SK-N-SH treated with all-trans-retinoic acid at 6 μM for 48 hours (cell line): ENCODE results near the gene AKR7A3.

Source experiments
- ATAC-seq: fragments of 200-7000 bp; cut with Tn5 transposase; 3 replicates; pipeline ENCODE4 v1.9.1; 2020; ENCODE audit warnings: mild to moderate bottlenecking, moderate library complexity
- ARNTL ChIP-seq: fragments of 450-650 bp; formaldehyde crosslinking; IDR thresholded peaks from 2 replicates; pipeline ENCODE4 v1.5.0; 2020; ENCODE audit warnings: low read depth, mild to moderate bottlenecking, moderate library complexity, borderline replicate concordance
- BACH2 ChIP-seq: fragments of 250-450 bp; sonication (Bioruptor Pico); IDR thresholded peaks from 2 replicates; pipeline ENCODE4 v1.9.0; 2021; ENCODE audit warnings: mild to moderate bottlenecking, borderline replicate concordance
- CREB5 ChIP-seq: fragments of 250-450 bp; sonication (Bioruptor Pico); IDR thresholded peaks from 2 replicates; pipeline ENCODE4 v1.5.1; 2020; ENCODE audit warnings: low read depth, mild to moderate bottlenecking, moderate library complexity
- CSDC2 ChIP-seq: fragments of 250-450 bp; sonication (Bioruptor Pico); IDR thresholded peaks from 2 replicates; pipeline ENCODE4 v1.5.0; 2020; ENCODE audit warnings: mild to moderate bottlenecking, moderate library complexity
- CSRNP3 ChIP-seq: fragments of 250-450 bp; sonication (Bioruptor Pico); IDR thresholded peaks from 2 replicates; pipeline ENCODE4 v1.5.1; 2021; ENCODE audit warnings: mild to moderate bottlenecking, moderate library complexity
- GLIS3 ChIP-seq: fragments of 250-450 bp; sonication (Bioruptor Pico); IDR thresholded peaks from 2 replicates; pipeline ENCODE4 v1.5.0; 2020; ENCODE audit warnings: mild to moderate bottlenecking, moderate library complexity
- ISL1 ChIP-seq: fragments of 250-450 bp; sonication (Bioruptor Pico); IDR thresholded peaks from 2 replicates; pipeline ENCODE4 v2.1.2; 2022; ENCODE audit warnings: mild to moderate bottlenecking, moderate library complexity
- PATZ1 ChIP-seq: fragments of 250-450 bp; sonication (Bioruptor Pico); IDR thresholded peaks from 2 replicates; pipeline ENCODE4 v1.8.0; 2020; ENCODE audit warnings: mild to moderate bottlenecking, moderate library complexity, borderline replicate concordance
- POU6F1 ChIP-seq: fragments of 250-450 bp; sonication (Bioruptor Pico); IDR thresholded peaks from 2 replicates; pipeline ENCODE4 v1.8.0; 2021; ENCODE audit warnings: low read depth, mild to moderate bottlenecking, moderate library complexity, borderline replicate concordance
- SNAI2 ChIP-seq: fragments of 250-450 bp; sonication (Bioruptor Pico); IDR thresholded peaks from 2 replicates; pipeline ENCODE4 v1.5.0; 2020; ENCODE audit warnings: mild to moderate bottlenecking, moderate library complexity
- TCF4 ChIP-seq: fragments of 250-450 bp; sonication (Bioruptor Pico); IDR thresholded peaks from 2 replicates; pipeline ENCODE4 v1.8.0; 2021; ENCODE audit warnings: mild to moderate bottlenecking, moderate library complexity, borderline replicate concordance
- TOX ChIP-seq: fragments of 250-450 bp; sonication (Bioruptor Pico); IDR thresholded peaks from 2 replicates; pipeline ENCODE4 v1.8.0; 2021; ENCODE audit warnings: mild to moderate bottlenecking, moderate library complexity, borderline replicate concordance
- TSHZ2 ChIP-seq: fragments of 250-450 bp; sonication (Bioruptor Pico); IDR thresholded peaks from 2 replicates; pipeline ENCODE4 v1.5.0; 2020; ENCODE audit warnings: mild to moderate bottlenecking, moderate library complexity
- ZC3H10 ChIP-seq: fragments of 250-450 bp; sonication (Bioruptor Pico); IDR thresholded peaks from 2 replicates; pipeline ENCODE4 v1.5.1; 2021; ENCODE audit warnings: mild to moderate bottlenecking, moderate library complexity
- ZFP30 ChIP-seq: fragments of 450-650 bp; formaldehyde crosslinking; IDR thresholded peaks from 2 replicates; pipeline ENCODE4 v1.5.0; 2022; ENCODE audit warnings: mild to moderate bottlenecking, moderate library complexity
- ZNF70 ChIP-seq: fragments of 450-650 bp; formaldehyde crosslinking; IDR thresholded peaks from 2 replicates; pipeline ENCODE4 v1.5.0; 2020; ENCODE audit warnings: mild to moderate bottlenecking, moderate library complexity
- ZNF8 ChIP-seq: fragments of 450-650 bp; formaldehyde crosslinking; IDR thresholded peaks from 2 replicates; pipeline ENCODE4 v1.5.0; 2020; ENCODE audit warnings: mild to moderate bottlenecking, moderate library complexity

Gene AKR7A3

GRCh38 chr1:19325958-19326747, 37.6 kb upstream of the AKR7A3 start:
- ATAC-seq: no peak
- TF ChIP-seq SNAI2 (CRISPR knock-in tag): no peak
- no peak for TF ChIP-seq ARNTL (CRISPR knock-in tag)
- no peak for TF ChIP-seq CREB5 (CRISPR knock-in tag)
- no peak for TF ChIP-seq ZC3H10 (CRISPR knock-in tag)
- no peak for TF ChIP-seq TOX (CRISPR knock-in tag)
- TF ChIP-seq CSRNP3 (CRISPR knock-in tag): no peak

- TF ChIP-seq PATZ1 (CRISPR knock-in tag): no peak
- TF ChIP-seq CSDC2 (CRISPR knock-in tag): no peak
- TF ChIP-seq ZFP30 (CRISPR knock-in tag): no peak
- no peak for TF ChIP-seq TCF4 (CRISPR knock-in tag)
- no peak for TF ChIP-seq ZC3H10 (CRISPR knock-in tag)
- no peak for TF ChIP-seq POU6F1 (CRISPR knock-in tag)
- TF ChIP-seq TOX (CRISPR knock-in tag): no peak
- TF ChIP-seq CREB5 (CRISPR knock-in tag): no peak
- ATAC-seq: no peak
Observed at GRCh38 chr1:19325368-19325957, 36.9 kb upstream of the AKR7A3 start.

GRCh38 chr1:19324665-19324990, 36.1 kb upstream of the AKR7A3 start:
- TF ChIP-seq SNAI2 (CRISPR knock-in tag) (no peak), ZNF70 (no peak), ARNTL (CRISPR knock-in tag) (no peak), ISL1 (no peak)
- no peak for ATAC-seq

- ATAC-seq: no peak
- TF ChIP-seq TOX (CRISPR knock-in tag) (no peak), ZNF8 (CRISPR knock-in tag) (no peak), CSRNP3 (CRISPR knock-in tag) (no peak), GLIS3 (CRISPR knock-in tag) (no peak), SNAI2 (CRISPR knock-in tag) (no peak), TSHZ2 (CRISPR knock-in tag) (no peak), TCF4 (CRISPR knock-in tag) (no peak), ISL1 (no peak), BACH2 (CRISPR knock-in tag) (no peak)
Observed at GRCh38 chr1:19323987-19324664, 35.6 kb upstream of the AKR7A3 start.
